Panc1 (cell line): Measurements from ENCODE around the gene CDCP1. TPM values are rescaled to one million over a fixed set of nuclear protein-coding genes. Genes with fewer than 3 reads are reported as not detected.

Source experiments
- ATAC-seq: fragments of 200-7000 bp; cut with Tn5 transposase; 2 replicates; pipeline ENCODE4 v1.9.1; 2020; ENCODE audit warnings: mild to moderate bottlenecking, moderate library complexity
- BruUV-seq: library from RNA; stranded (reverse); fragments of 400-500 nt; replicated peaks from 2 replicates; lab custom pipeline; 2021; lab: Mats Ljungman, UMichigan
- CTCF ChIA-PET: fragments of 300-600 bp; sonication (Branson Sonifier 250); formaldehyde crosslinking; loops from one replicate; lab custom pipeline; 2022; ENCODE audit warnings: antibody characterized with exemption; lab: Charles Lee
- POLR2A ChIA-PET: fragments of 300-600 bp; sonication (Branson Sonifier 250); formaldehyde crosslinking; loops from one replicate; lab custom pipeline; 2022; ENCODE audit warnings: antibody characterized with exemption; lab: Charles Lee
- DNase-seq: peaks from one replicate; pipeline ENCODE4 v3.0.0-alpha.2; 2010; ENCODE audit warnings: low read depth, low spot score
- H3K27ac ChIP-seq: 2 replicates; pipeline ENCODE4 v1.5.1; 2011; ENCODE audit warnings: mild to moderate bottlenecking, low read length, inconsistent platforms
- H3K27me3 ChIP-seq: fragments of 200-500 bp; sonication (Bioruptor generic); 2 replicates; pipeline ENCODE4 v1.6.0; 2014; ENCODE audit warnings: low read length, inconsistent platforms; ENCODE audit not compliant: control insufficient read depth, insufficient read depth
- H3K36me3 ChIP-seq: fragments of 200-500 bp; sonication (Bioruptor generic); 2 replicates; pipeline ENCODE4 v1.5.1; 2014; ENCODE audit warnings: inconsistent platforms, mild to moderate bottlenecking, low read length, moderate library complexity; ENCODE audit not compliant: control insufficient read depth, insufficient read depth
- H3K4me1 ChIP-seq: 2 replicates; pipeline ENCODE4 v1.5.1; 2011; ENCODE audit warnings: inconsistent platforms, mild to moderate bottlenecking, low read length, moderate library complexity; ENCODE audit not compliant: control insufficient read depth, insufficient read depth
- H3K4me3 ChIP-seq, 2 experiments: 2 replicates each; pipeline ENCODE4 v1.5.1; 2011 to 2012; ENCODE audit warnings: low read depth in 2 of 2, low read length in 2 of 2, mild to moderate bottlenecking in 2 of 2, inconsistent platforms in 1 of 2, moderate library complexity in 1 of 2
- H3K9me3 ChIP-seq: fragments of 200-500 bp; sonication (Bioruptor generic); 2 replicates; pipeline ENCODE4 v1.5.1; 2014; ENCODE audit warnings: low read depth, mild to moderate bottlenecking, inconsistent platforms, low read length, moderate library complexity; ENCODE audit not compliant: control insufficient read depth, insufficient read depth
- POLR2AphosphoS5 ChIP-seq: IDR thresholded peaks from 2 replicates; pipeline ENCODE4 v1.6.1; 2012; ENCODE audit warnings: mild to moderate bottlenecking, low read depth, low read length, moderate library complexity
- SIN3A ChIP-seq: IDR thresholded peaks from 2 replicates; pipeline ENCODE4 v1.6.1; 2012; ENCODE audit warnings: low read depth, mild to moderate bottlenecking, low read length, moderate library complexity, borderline replicate concordance; ENCODE audit not compliant: insufficient read depth
- TCF7L2 ChIP-seq: IDR thresholded peaks from 2 replicates; pipeline ENCODE4 v1.6.1; 2011; ENCODE audit warnings: mild to moderate bottlenecking, low read depth, low read length, inconsistent platforms
- in situ Hi-C: cut with HindIII; loops from 2 replicates; pipeline ENCODE4 v1.10.0; 2016; ENCODE audit warnings: low sequenced_read_pairs, low pct_unique_long_range_greater_than_20kb
- intact Hi-C: fragments of 100-400 bp; cut with micrococcal nuclease; formaldehyde crosslinking; loops from one replicate; pipeline ENCODE4 v1.10.0; 2022; ENCODE audit not compliant: unreplicated experiment
- total RNA-seq: library from RNA; stranded (reverse); gene quantifications from one replicate; pipeline ENCODE4 v1.2.1, GENCODE V29; 2021; ENCODE audit not compliant: unreplicated experiment
- TF ChIP-seq, protein P1 (sequence below): fragments of 450-650 bp; IDR thresholded peaks from 2 replicates; pipeline ENCODE4 v1.5.1; 2017; ENCODE audit warnings: mild to moderate bottlenecking
- TF ChIP-seq, protein P2 (sequence below), 2 experiments: IDR thresholded peaks; 2 replicates each; pipeline ENCODE4 v1.6.1; 2011 to 2012; ENCODE audit warnings: low read depth in 2 of 2, control low read depth in 1 of 2, low read length in 1 of 2, mild to moderate bottlenecking in 1 of 2, moderate library complexity in 1 of 2; ENCODE audit not compliant: insufficient read depth in 1 of 2

The CDCP1 gene
- total RNA-seq, 1 experiment from 2014 or later = 47.8 TPM

DNA sequence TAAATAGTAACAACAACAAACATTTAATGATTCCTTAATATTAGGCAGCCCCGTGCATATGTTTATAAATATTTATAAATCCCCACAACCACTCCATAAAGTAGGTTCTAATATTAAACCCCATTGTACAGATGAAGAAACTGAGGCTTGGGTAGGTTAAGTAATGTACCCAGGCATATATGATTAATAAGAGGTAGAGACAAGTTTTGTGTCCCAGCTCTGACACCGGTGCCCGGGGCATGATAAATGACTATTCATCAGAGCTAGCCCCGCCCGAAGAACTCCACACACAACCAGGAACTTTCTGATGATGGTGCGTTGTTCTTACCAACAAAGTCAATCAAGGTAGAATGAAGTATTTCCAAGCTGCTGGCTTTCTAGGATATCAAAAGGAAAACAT is 19.4 kb downstream of the CDCP1 start:
- in situ Hi-C loops (no loop called here), intact Hi-C loops (no loop called here)
- ChIA-PET POLR2A (interaction anchor here (0.7 kb wide), 1 partner anchor 9 kb away, joined by 18 read pairs; no protein-coding TSS in a partner anchor), CTCF (no interaction called here)
- Histone ChIP-seq H3K4me1 (peaks cover 15% of the 10 kb centered on the region), H3K4me3 (no peak overlapping the region), H3K27me3 (no peaks in the 10 kb centered on the region), H3K27ac (no peak overlapping the region), H3K36me3 (no peaks in the 10 kb centered on the region), H3K9me3 (no peaks in the 10 kb centered on the region)
- no TSS peak for BruUV-seq
- ATAC-seq (no peak), DNase-seq (no peak)
- TF ChIP-seq, protein P1, sequence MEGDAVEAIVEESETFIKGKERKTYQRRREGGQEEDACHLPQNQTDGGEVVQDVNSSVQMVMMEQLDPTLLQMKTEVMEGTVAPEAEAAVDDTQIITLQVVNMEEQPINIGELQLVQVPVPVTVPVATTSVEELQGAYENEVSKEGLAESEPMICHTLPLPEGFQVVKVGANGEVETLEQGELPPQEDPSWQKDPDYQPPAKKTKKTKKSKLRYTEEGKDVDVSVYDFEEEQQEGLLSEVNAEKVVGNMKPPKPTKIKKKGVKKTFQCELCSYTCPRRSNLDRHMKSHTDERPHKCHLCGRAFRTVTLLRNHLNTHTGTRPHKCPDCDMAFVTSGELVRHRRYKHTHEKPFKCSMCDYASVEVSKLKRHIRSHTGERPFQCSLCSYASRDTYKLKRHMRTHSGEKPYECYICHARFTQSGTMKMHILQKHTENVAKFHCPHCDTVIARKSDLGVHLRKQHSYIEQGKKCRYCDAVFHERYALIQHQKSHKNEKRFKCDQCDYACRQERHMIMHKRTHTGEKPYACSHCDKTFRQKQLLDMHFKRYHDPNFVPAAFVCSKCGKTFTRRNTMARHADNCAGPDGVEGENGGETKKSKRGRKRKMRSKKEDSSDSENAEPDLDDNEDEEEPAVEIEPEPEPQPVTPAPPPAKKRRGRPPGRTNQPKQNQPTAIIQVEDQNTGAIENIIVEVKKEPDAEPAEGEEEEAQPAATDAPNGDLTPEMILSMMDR = no peak
- TF ChIP-seq, protein P2, sequence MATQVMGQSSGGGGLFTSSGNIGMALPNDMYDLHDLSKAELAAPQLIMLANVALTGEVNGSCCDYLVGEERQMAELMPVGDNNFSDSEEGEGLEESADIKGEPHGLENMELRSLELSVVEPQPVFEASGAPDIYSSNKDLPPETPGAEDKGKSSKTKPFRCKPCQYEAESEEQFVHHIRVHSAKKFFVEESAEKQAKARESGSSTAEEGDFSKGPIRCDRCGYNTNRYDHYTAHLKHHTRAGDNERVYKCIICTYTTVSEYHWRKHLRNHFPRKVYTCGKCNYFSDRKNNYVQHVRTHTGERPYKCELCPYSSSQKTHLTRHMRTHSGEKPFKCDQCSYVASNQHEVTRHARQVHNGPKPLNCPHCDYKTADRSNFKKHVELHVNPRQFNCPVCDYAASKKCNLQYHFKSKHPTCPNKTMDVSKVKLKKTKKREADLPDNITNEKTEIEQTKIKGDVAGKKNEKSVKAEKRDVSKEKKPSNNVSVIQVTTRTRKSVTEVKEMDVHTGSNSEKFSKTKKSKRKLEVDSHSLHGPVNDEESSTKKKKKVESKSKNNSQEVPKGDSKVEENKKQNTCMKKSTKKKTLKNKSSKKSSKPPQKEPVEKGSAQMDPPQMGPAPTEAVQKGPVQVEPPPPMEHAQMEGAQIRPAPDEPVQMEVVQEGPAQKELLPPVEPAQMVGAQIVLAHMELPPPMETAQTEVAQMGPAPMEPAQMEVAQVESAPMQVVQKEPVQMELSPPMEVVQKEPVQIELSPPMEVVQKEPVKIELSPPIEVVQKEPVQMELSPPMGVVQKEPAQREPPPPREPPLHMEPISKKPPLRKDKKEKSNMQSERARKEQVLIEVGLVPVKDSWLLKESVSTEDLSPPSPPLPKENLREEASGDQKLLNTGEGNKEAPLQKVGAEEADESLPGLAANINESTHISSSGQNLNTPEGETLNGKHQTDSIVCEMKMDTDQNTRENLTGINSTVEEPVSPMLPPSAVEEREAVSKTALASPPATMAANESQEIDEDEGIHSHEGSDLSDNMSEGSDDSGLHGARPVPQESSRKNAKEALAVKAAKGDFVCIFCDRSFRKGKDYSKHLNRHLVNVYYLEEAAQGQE (IDR thresholded peaks at IDR 0.05; ENCODE audit: insufficient read depth in 1 of 2, low read depth in 2 of 2, low read length in 1 of 2) = no peak
- TF ChIP-seq TCF7L2 = no peak
- TF ChIP-seq SIN3A = no peak
- TF ChIP-seq POLR2AphosphoS5 = no peak

DNA sequence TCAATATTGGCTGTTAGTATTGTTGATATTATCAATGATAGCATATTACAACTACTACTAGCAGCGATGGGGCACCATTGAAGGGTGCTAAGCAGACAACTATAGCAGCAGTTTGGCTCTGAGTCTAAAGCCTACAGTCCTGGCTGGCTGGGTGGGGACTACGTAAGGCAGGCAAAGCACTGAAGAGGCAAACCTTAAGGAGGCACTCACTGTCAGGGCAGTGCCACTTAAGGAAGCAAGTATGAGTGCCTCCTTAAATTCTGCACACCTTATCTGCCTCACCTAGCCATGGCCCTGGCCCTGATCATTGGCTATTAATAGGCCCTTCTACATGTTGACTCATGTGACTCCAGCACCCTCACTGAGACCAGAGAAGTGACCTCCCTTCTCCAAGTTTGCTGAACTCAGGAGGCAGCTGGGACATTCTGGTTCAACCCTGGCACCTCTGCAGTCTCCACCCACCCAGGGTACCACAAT is 20.6 kb downstream of the CDCP1 start:
- ATAC-seq (no peak), DNase-seq (no peak)
- Histone ChIP-seq H3K27ac (no peak overlapping the region), H3K4me3 (no peak overlapping the region), H3K9me3 (no peaks in the 10 kb centered on the region), H3K36me3 (no peaks in the 10 kb centered on the region), H3K4me1 (peaks cover 15% of the 10 kb centered on the region), H3K27me3 (no peaks in the 10 kb centered on the region)
- intact Hi-C loops = no loop called here
- POLR2A ChIA-PET = no interaction called here
- TF ChIP-seq SIN3A = no peak
- TF ChIP-seq POLR2AphosphoS5 = no peak
- TF ChIP-seq, protein P1 = no peak
- TF ChIP-seq, protein P2 (IDR thresholded peaks at IDR 0.05; ENCODE audit: insufficient read depth in 1 of 2, low read depth in 2 of 2, low read length in 1 of 2) = no peak
- TF ChIP-seq TCF7L2 = no peak
- in situ Hi-C loops = no loop called here
- no TSS peak for BruUV-seq
- CTCF ChIA-PET = no interaction called here
